Cardiac muscle cell (in vitro differentiated cells and primary cell): Measurements from ENCODE around the gene RPS19. TPM values are rescaled to one million over a fixed set of nuclear protein-coding genes. Genes with fewer than 3 reads are reported as not detected.

Experiments
- DNase-seq, 2 donors: peaks; one replicate each; pipeline versions ENCODE4 v3.0.0 to v3.0.0-alpha.2; 2010 to 2017; ENCODE audit warnings: low read depth in 1 of 2, low spot score in 1 of 2
- H3K27ac ChIP-seq: fragments of 200-600 bp; sonication (generic); 2 replicates; pipeline ENCODE4 v1.5.1; 2016
- H3K27me3 ChIP-seq: fragments of 200-600 bp; sonication (generic); 2 replicates; pipeline ENCODE4 v1.6.0; 2016; ENCODE audit warnings: control low read depth
- H3K36me3 ChIP-seq: fragments of 200-600 bp; sonication (generic); 2 replicates; pipeline ENCODE4 v1.5.1; 2016; ENCODE audit warnings: control low read depth
- H3K4me1 ChIP-seq: fragments of 200-600 bp; sonication (generic); 2 replicates; pipeline ENCODE4 v1.8.1; 2017; ENCODE audit warnings: low read depth, mild to moderate bottlenecking, mixed run types
- H3K4me3 ChIP-seq: fragments of 200-600 bp; sonication (generic); 2 replicates; pipeline ENCODE4 v1.5.1; 2016; ENCODE audit warnings: mild to moderate bottlenecking
- H3K9me3 ChIP-seq: fragments of 200-600 bp; sonication (generic); 2 replicates; pipeline ENCODE4 v1.5.1; 2017; ENCODE audit warnings: low read depth, mild to moderate bottlenecking, control low read depth
- CTCF ChIP-seq: IDR thresholded peaks from 2 replicates; pipeline ENCODE4 v1.5.1; 2012; ENCODE audit warnings: low read depth, mild to moderate bottlenecking, low read length
- polyA plus RNA-seq: library from polyadenylated mRNA; unstranded; fragments of >200 nt; fragmentation: Nextera tagmentation; extraction: Ambion mirVana; gene quantifications from 2 replicates; pipeline ENCODE4 v1.2.1, GENCODE V29; 2016
- total RNA-seq: library from RNA; depleted of rRNA; stranded (reverse); fragments of >200 nt; gene quantifications from 2 replicates; pipeline ENCODE4 v1.2.3, GENCODE V29; 2016

RPS19 gene
- total and polyA plus RNA-seq, 2 experiments from 2014 or later: 1,323 to 1,651 TPM

- Histone ChIP-seq H3K4me3 (no peak overlapping the region), H3K36me3 (no peaks in the 10 kb centered on the region), H3K27me3 (no peaks in the 10 kb centered on the region), H3K9me3 (no peaks in the 10 kb centered on the region), H3K4me1 (no peaks in the 10 kb centered on the region), H3K27ac (no peak overlapping the region)
- no peak for TF ChIP-seq CTCF
- DNase-seq: peak in 1 of 2 donors; percentile 46
Measured at GRCh38 chr19:41887711-41888382, 27.8 kb downstream of the RPS19 start.

- no peaks in the 10 kb centered on the region for H3K4me1 ChIP-seq
Measured at GRCh38 chr19:41888926-41889325, 28.9 kb downstream of the RPS19 start.

GRCh38 chr19:41889896-41890295 lies 29.8 kb downstream of the RPS19 start:
- H3K36me3 ChIP-seq: no peaks in the 10 kb centered on the region
- no peaks in the 10 kb centered on the region for H3K9me3 ChIP-seq
- no peak for TF ChIP-seq CTCF
- no peak for DNase-seq
- no peaks in the 10 kb centered on the region for H3K4me1 ChIP-seq
- H3K4me3 ChIP-seq: no peak overlapping the region
- H3K27ac ChIP-seq: no peak overlapping the region
- no peaks in the 10 kb centered on the region for H3K27me3 ChIP-seq

More at GRCh38 chr19:41888926-41889325, 28.9 kb downstream of the RPS19 start:
- H3K27me3 ChIP-seq: no peaks in the 10 kb centered on the region
- H3K9me3 ChIP-seq: no peaks in the 10 kb centered on the region
- no peak overlapping the region for H3K27ac ChIP-seq
- TF ChIP-seq CTCF: no peak
- DNase-seq: no peak
- H3K4me3 ChIP-seq: no peak overlapping the region
- no peaks in the 10 kb centered on the region for H3K36me3 ChIP-seq

GRCh38 chr19:41890936-41891335 lies 30.9 kb downstream of the RPS19 start:
- Histone ChIP-seq H3K27ac (no peak overlapping the region), H3K4me1 (no peaks in the 10 kb centered on the region), H3K9me3 (no peaks in the 10 kb centered on the region), H3K4me3 (no peak overlapping the region), H3K27me3 (no peaks in the 10 kb centered on the region), H3K36me3 (no peaks in the 10 kb centered on the region)
- TF ChIP-seq CTCF: no peak
- no peak for DNase-seq

- Histone ChIP-seq H3K4me1 (no peaks in the 10 kb centered on the region), H3K9me3 (no peaks in the 10 kb centered on the region), H3K4me3 (no peak overlapping the region), H3K36me3 (no peaks in the 10 kb centered on the region), H3K27me3 (no peaks in the 10 kb centered on the region), H3K27ac (no peak overlapping the region)
- no peak for TF ChIP-seq CTCF
- DNase-seq: no peak
Measured at GRCh38 chr19:41892173-41892902, 32.3 kb downstream of the RPS19 start.
